GM21786 (cell line): ENCODE data around the gene RBM47.

Experiments used
- ATAC-seq: cut with Tn5 transposase; IDR thresholded peaks from one replicate; pipeline ENCODE4 v1.9.1; 2021; ENCODE audit not compliant: unreplicated experiment

The RBM47 gene

GRCh38 chr4:40380647-40381046 is 249.0 kb downstream of the RBM47 start:
- ATAC-seq = no peak

DNA sequence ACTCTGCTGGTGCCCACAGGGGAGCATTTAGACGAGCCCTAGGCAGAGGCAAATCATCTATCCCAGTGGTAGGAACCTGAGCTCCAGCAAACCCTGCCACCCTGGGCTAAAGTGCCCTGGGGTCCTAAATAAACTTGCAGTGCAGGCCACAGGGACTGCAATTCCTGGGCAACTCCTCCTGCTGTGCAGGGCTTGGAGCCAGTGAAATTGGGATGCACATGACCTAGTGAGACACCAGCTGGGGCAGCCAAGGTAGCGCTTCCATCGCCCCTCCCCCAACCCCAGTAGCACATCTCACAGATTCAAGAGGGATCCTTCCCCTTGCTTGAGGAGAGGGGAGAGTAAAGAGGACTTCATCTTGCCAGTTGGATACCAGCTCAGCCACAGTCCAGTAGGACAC is 250.4 kb downstream of the RBM47 start:
- ATAC-seq = no peak

DNA sequence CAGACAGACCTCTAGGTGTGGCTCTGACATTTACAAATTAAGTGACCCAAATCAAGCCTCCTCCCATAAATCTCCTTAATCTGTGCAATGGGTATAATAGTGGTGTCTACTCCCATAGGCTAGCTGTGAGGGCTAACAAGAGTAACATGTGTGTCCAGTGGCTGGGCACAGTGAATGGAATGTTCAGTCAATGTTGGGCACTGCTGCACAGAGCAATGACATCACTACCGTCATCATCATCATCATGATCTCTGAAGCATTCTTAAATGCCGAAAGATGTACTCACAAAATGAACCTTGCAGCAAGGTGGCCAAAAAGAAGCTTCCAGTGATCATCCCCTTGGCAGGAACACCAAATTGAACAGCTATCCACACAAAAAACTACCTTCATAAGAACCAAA is 251.0 kb downstream of the RBM47 start:
- no peak for ATAC-seq

DNA sequence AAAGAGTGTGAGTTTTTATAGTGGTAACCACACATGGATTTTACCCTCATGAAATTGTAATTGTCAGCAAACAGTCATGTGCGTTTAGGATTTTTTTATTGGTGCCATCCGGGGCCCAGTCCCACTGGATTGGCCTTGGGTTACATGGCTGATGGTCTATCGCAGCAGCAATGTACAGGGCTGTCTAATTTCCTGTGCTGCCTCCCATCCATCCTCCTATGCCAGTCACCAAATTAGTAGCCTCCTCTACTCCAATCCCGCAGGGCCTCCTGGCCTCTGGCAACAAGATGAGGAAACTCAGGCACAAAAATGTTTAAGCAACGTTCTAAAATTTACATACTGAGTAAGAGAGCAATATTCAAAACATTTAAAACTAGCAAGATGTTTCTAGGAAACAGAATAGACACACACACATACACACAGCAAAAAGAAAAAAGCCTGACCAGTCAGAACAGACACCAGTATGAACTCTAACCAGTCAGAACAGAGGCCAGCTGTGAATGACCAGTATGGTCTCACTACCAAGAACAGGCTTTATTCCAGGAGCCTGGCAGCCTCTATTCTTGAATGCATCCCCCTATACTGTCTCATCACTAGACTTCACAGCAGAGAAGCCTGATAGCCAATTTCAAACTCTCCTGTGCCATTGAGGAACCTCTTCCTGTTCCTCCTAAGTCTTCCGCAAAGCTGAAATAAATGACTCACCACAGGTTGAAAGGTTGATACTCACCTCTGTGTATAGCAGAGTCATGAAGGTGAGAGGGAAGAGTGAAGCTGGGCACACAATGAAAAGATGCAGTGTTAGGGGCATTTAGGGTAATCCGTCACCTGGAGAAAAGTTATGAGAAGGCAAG is 251.9 kb downstream of the RBM47 start:
- ATAC-seq = no peak

- no peak for ATAC-seq
These were observed 254.0 kb downstream of the RBM47 start for GRCh38 chr4:40375620-40376019.

- ATAC-seq = no peak
These were observed 254.6 kb downstream of the RBM47 start for GRCh38 chr4:40375095-40375494.

DNA sequence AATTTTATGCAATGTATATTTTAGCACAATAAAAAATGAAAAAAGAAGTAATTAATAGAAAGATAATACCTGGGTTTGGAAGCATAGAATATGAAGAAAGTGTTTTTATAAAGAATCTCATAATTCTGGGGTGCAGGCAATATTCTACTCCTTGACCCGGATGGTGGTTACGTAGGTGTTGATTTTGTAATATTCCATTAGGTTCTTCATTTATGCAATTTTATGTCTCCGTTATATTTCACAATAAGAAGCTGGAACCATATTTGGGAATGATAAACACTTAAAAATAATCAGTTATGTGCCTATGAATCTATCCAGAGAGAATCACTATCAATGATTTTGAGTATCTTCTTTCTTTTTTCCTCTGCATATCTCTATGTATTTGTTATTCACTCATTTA is 256.0 kb downstream of the RBM47 start:
- ATAC-seq = no peak
